Sciatic nerve (tissue), 1 donor: ENCODE data around the gene DBNDD1. TPM values are rescaled to one million over a fixed set of nuclear protein-coding genes. Genes with fewer than 3 reads are reported as not detected.

ENCODE experiments used
- total RNA-seq: library from RNA; stranded (reverse); fragmentation: NEBNext Ultra II Directional; extraction: Animal tissue kit (Norgen Biotek cat#: 25700); gene quantifications from one replicate; pipeline ENCODE4 v1.2.1, GENCODE V29; 2021
- donor health status: DM: no; HTN: no; CAD: no.

The DBNDD1 gene
- total RNA-seq, 1 donor from 2014 or later = 1.8 TPM

Other genes starting within 250 kb of the DBNDD1 start
- 5.3 TPM for gene FANCA, start 202.8 kb downstream of the DBNDD1 start, total RNA-seq
- gene SPIRE2, start 191.0 kb downstream of the DBNDD1 start, total RNA-seq = 3.2 TPM
- 206 TPM for gene TCF25, start 145.9 kb downstream of the DBNDD1 start, total RNA-seq
- gene MC1R, start 100.6 kb downstream of the DBNDD1 start, total RNA-seq = 5.8 TPM
- 2.0 TPM for gene TUBB3, start 96.1 kb downstream of the DBNDD1 start, total RNA-seq
- gene DEF8, start 70.7 kb downstream of the DBNDD1 start, total RNA-seq = 60.2 TPM
- gene PRDM7, start 57.9 kb upstream of the DBNDD1 start, total RNA-seq = not detected